ENCODE data around the gene PDLIM5. TPM values are rescaled to one million over a fixed set of nuclear protein-coding genes. Genes with fewer than 3 reads are reported as not detected.

Gene PDLIM5
- total and polyA plus RNA-seq, 2 of the 8 experiments (the other 6 are each of a cell fraction or from before 2014, with no cell fraction given), result 37.3 to 62.1 TPM

- no peak for TF ChIP-seq SIX5 (IDR thresholded peaks at IDR 0.05; ENCODE audit: low read depth, low read length)
- no peak for TF ChIP-seq MAX (IDR thresholded peaks at IDR 0.05)
- TF ChIP-seq TAF1 (IDR thresholded peaks at IDR 0.05; ENCODE audit: low read depth, low read length), result no peak
- no peak for TF ChIP-seq KDM4A (IDR thresholded peaks at IDR 0.05; ENCODE audit: low read depth, low read length, severe bottlenecking)
- TF ChIP-seq RBBP5 (IDR thresholded peaks at IDR 0.05; ENCODE audit: borderline replicate concordance, low read depth, low read length), result no peak
- no peak for TF ChIP-seq NANOG (IDR thresholded peaks at IDR 0.05; ENCODE audit: insufficient read depth, low read depth, low read length, poor library complexity, severe bottlenecking)
These were observed 38.5 kb upstream of the PDLIM5 start (continued) for GRCh38 chr4:94413085-94413840.

All from H1 (cell line).